IPS-18a (cell line): Measurements from ENCODE around the gene BPTF.
"Not testable (repeated sequence)": the region's sequence is repeated elsewhere in the genome, so short reads cannot be mapped to it uniquely, and the experiment has no call there.

Experiments
- H3K27ac ChIP-seq: one replicate; pipeline ENCODE4 v1.5.1; 2013; ENCODE audit warnings: low read length
- H3K27me3 ChIP-seq: one replicate; pipeline ENCODE4 v1.6.1; 2013; ENCODE audit warnings: mild to moderate bottlenecking, low read length; ENCODE audit not compliant: control insufficient read depth, insufficient read depth
- H3K36me3 ChIP-seq: one replicate; pipeline ENCODE4 v1.6.1; 2013; ENCODE audit warnings: low read depth, low read length; ENCODE audit not compliant: control insufficient read depth
- H3K4me1 ChIP-seq: one replicate; pipeline ENCODE4 v1.6.1; 2013; ENCODE audit warnings: low read depth, low read length; ENCODE audit not compliant: control insufficient read depth
- H3K4me3 ChIP-seq: one replicate; pipeline ENCODE4 v1.5.1; 2013; ENCODE audit warnings: low read length
- H3K9ac ChIP-seq: one replicate; pipeline ENCODE4 v1.6.1; 2013; ENCODE audit warnings: mild to moderate bottlenecking, low read length, moderate library complexity
- H3K9me3 ChIP-seq: one replicate; pipeline ENCODE4 v1.6.1; 2013; ENCODE audit warnings: low read depth, low read length; ENCODE audit not compliant: control insufficient read depth

The BPTF gene

GRCh38 chr17:67824735-67825626 lies at the start of gene BPTF:
Gene BPTF, plus strand, starts transcription at chr17:67825503. Its CDS starts 222 bp downstream, at chr17:67825725.
- no peaks in the 10 kb centered on the region for H3K36me3 ChIP-seq
- H3K27ac ChIP-seq, result peak within 1 kb of the TSS; percentile 89
- H3K27me3 ChIP-seq, result peaks cover 6% of the 10 kb centered on the region
- H3K4me3 ChIP-seq, result peak within 1 kb of the TSS; percentile 95
- peak within 1 kb of the TSS; percentile 94 for H3K9ac ChIP-seq
- H3K4me1 ChIP-seq, result peaks cover 13% of the 10 kb centered on the region
- H3K9me3 ChIP-seq, result no peaks in the 10 kb centered on the region

- Histone ChIP-seq H3K27me3 (no peaks in the 10 kb centered on the region), H3K9me3 (no peaks in the 10 kb centered on the region), H3K9ac (no peak overlapping the region), H3K4me3 (no peak overlapping the region), H3K36me3 (no peaks in the 10 kb centered on the region), H3K4me1 (no peaks in the 10 kb centered on the region), H3K27ac (no peak overlapping the region)
Observed at GRCh38 chr17:67779098-67779672, 46.1 kb upstream of the BPTF start.

- Histone ChIP-seq H3K27me3 (no peaks in the 10 kb centered on the region), H3K4me3 (no peak overlapping the region), H3K9ac (no peak overlapping the region), H3K36me3 (no peaks in the 10 kb centered on the region), H3K27ac (no peak overlapping the region), H3K4me1 (no peaks in the 10 kb centered on the region), H3K9me3 (no peaks in the 10 kb centered on the region)
Observed at GRCh38 chr17:67784364-67785121, 40.8 kb upstream of the BPTF start.

- H3K4me1 ChIP-seq, result no peaks in the 10 kb centered on the region
- no peaks in the 10 kb centered on the region for H3K27me3 ChIP-seq
- no peak overlapping the region for H3K9ac ChIP-seq
- no peaks in the 10 kb centered on the region for H3K36me3 ChIP-seq
- no peak overlapping the region for H3K4me3 ChIP-seq
- no peak overlapping the region for H3K27ac ChIP-seq
- H3K9me3 ChIP-seq, result no peaks in the 10 kb centered on the region
Observed at GRCh38 chr17:67785122-67785477, 40.2 kb upstream of the BPTF start.

- no peak overlapping the region for H3K27ac ChIP-seq
- no peaks in the 10 kb centered on the region for H3K27me3 ChIP-seq
- H3K4me3 ChIP-seq, result no peak overlapping the region
- no peaks in the 10 kb centered on the region for H3K9me3 ChIP-seq
- no peak overlapping the region for H3K9ac ChIP-seq
- H3K4me1 ChIP-seq, result no peaks in the 10 kb centered on the region
- H3K36me3 ChIP-seq, result no peaks in the 10 kb centered on the region
Observed at GRCh38 chr17:67785504-67785903, 39.8 kb upstream of the BPTF start.

- Histone ChIP-seq H3K4me1 (no peaks in the 10 kb centered on the region), H3K27ac (no peak overlapping the region), H3K4me3 (no peak overlapping the region), H3K9ac (no peak overlapping the region), H3K36me3 (no peaks in the 10 kb centered on the region), H3K9me3 (no peaks in the 10 kb centered on the region), H3K27me3 (no peaks in the 10 kb centered on the region)
Observed at GRCh38 chr17:67800495-67800928, 24.8 kb upstream of the BPTF start.

GRCh38 chr17:67801626-67802175 lies 23.6 kb upstream of the BPTF start:
- H3K27ac ChIP-seq, result no peak overlapping the region
- no peaks in the 10 kb centered on the region for H3K27me3 ChIP-seq
- H3K9ac ChIP-seq, result no peak overlapping the region
- no peaks in the 10 kb centered on the region for H3K36me3 ChIP-seq
- no peak overlapping the region for H3K4me3 ChIP-seq
- H3K4me1 ChIP-seq, result no peaks in the 10 kb centered on the region
- no peaks in the 10 kb centered on the region for H3K9me3 ChIP-seq

- H3K27ac ChIP-seq, result no peak overlapping the region
- H3K4me1 ChIP-seq, result no peaks in the 10 kb centered on the region
- no peaks in the 10 kb centered on the region for H3K9me3 ChIP-seq
- no peak overlapping the region for H3K9ac ChIP-seq
- no peaks in the 10 kb centered on the region for H3K27me3 ChIP-seq
- no peak overlapping the region for H3K4me3 ChIP-seq
- no peaks in the 10 kb centered on the region for H3K36me3 ChIP-seq
Observed at GRCh38 chr17:67810464-67810863, 14.8 kb upstream of the BPTF start.

GRCh38 chr17:67812380-67812779 lies 12.9 kb upstream of the BPTF start:
- not testable (repeated sequence) for H3K4me1 ChIP-seq, H3K9ac ChIP-seq, H3K9me3 ChIP-seq, H3K4me3 ChIP-seq, H3K27me3 ChIP-seq, H3K27ac ChIP-seq, H3K36me3 ChIP-seq

- no peak overlapping the region for H3K4me3 ChIP-seq
- H3K27me3 ChIP-seq, result no peaks in the 10 kb centered on the region
- no peak overlapping the region for H3K9ac ChIP-seq
- no peaks in the 10 kb centered on the region for H3K36me3 ChIP-seq
- no peak overlapping the region for H3K27ac ChIP-seq
- no peaks in the 10 kb centered on the region for H3K9me3 ChIP-seq
- no peaks in the 10 kb centered on the region for H3K4me1 ChIP-seq
Observed at GRCh38 chr17:67813803-67814180, 11.5 kb upstream of the BPTF start.

GRCh38 chr17:67818110-67819002 lies 6.9 kb upstream of the BPTF start:
- Histone ChIP-seq H3K4me3 (no peak overlapping the region), H3K27ac (no peak overlapping the region), H3K27me3 (no peaks in the 10 kb centered on the region), H3K4me1 (no peaks in the 10 kb centered on the region), H3K9ac (no peak overlapping the region), H3K9me3 (no peaks in the 10 kb centered on the region), H3K36me3 (no peaks in the 10 kb centered on the region)
